ENCODE measurements around the gene KNOP1. TPM values are rescaled to one million over a fixed set of nuclear protein-coding genes. Genes with fewer than 3 reads are reported as not detected.
"Not testable (repeated sequence)": the region's sequence is repeated elsewhere in the genome, so short reads cannot be mapped to it uniquely, and the experiment has no call there.

The KNOP1 gene
- total RNA-seq, 1 donor from 2014 or later = 10.9 TPM

GRCh38 chr16:19681637-19682036 lies 36.4 kb downstream of the KNOP1 start:
- no peak for DNase-seq

- no peak for DNase-seq
Observed at GRCh38 chr16:19680881-19681340, 37.1 kb downstream of the KNOP1 start.

GRCh38 chr16:19679281-19679680 lies 38.7 kb downstream of the KNOP1 start:
- not testable (repeated sequence) for DNase-seq

GRCh38 chr16:19678804-19679203 lies 39.2 kb downstream of the KNOP1 start:
- DNase-seq = peak; percentile 26

GRCh38 chr16:19677402-19677801 lies 40.6 kb downstream of the KNOP1 start:
- DNase-seq = no peak

- no peak for DNase-seq
Observed at GRCh38 chr16:19674485-19674884, 43.5 kb downstream of the KNOP1 start.

- no peak for DNase-seq
Observed at GRCh38 chr16:19672378-19672777, 45.6 kb downstream of the KNOP1 start.

GRCh38 chr16:19666477-19666876 lies 51.5 kb downstream of the KNOP1 start:
- DNase-seq = no peak

- not testable (repeated sequence) for DNase-seq
Observed at GRCh38 chr16:19665313-19665712, 52.7 kb downstream of the KNOP1 start.

- no peak for DNase-seq
Observed at GRCh38 chr16:19664166-19664565, 53.9 kb downstream of the KNOP1 start.

- no peak for DNase-seq
Observed at GRCh38 chr16:19662351-19662750, 55.7 kb downstream of the KNOP1 start.

GRCh38 chr16:19660432-19660831 lies 57.6 kb downstream of the KNOP1 start:
- no peak for DNase-seq

GRCh38 chr16:19659554-19659953 lies 58.5 kb downstream of the KNOP1 start:
- no peak for DNase-seq

GRCh38 chr16:19657831-19658230 lies 60.2 kb downstream of the KNOP1 start:
- DNase-seq = no peak

GRCh38 chr16:19655242-19655777 lies 62.7 kb downstream of the KNOP1 start:
- no peak for DNase-seq

- no peak for DNase-seq
Observed at GRCh38 chr16:19654147-19654546, 63.9 kb downstream of the KNOP1 start.

Other genes starting within 250 kb of the KNOP1 start
- gene GDE1, start 196.1 kb downstream of the KNOP1 start, total RNA-seq = 32.6 TPM
- gene CCP110, start 194.3 kb downstream of the KNOP1 start, total RNA-seq = 31.8 TPM
- 34.4 TPM for gene VPS35L, start 162.5 kb downstream of the KNOP1 start, total RNA-seq
- gene IQCK, start within 50 bp of the KNOP1 start, total RNA-seq = 11.4 TPM
- 26.1 TPM for gene GPRC5B, start 166.6 kb upstream of the KNOP1 start, total RNA-seq

Measured in skin of body (tissue), 2 donors.